Mucosa of stomach (tissue), 1 donor: ENCODE results near the gene PTK6.

Source experiments
- H3K27me3 ChIP-seq: one replicate; pipeline ENCODE4 v1.7.0; 2013; ENCODE audit warnings: mild to moderate bottlenecking, low read length; ENCODE audit not compliant: control insufficient read depth, insufficient read depth
- H3K36me3 ChIP-seq: one replicate; pipeline ENCODE4 v1.7.0; 2013; ENCODE audit warnings: low read length; ENCODE audit not compliant: control insufficient read depth, insufficient read depth
- H3K4me1 ChIP-seq: one replicate; pipeline ENCODE4 v1.7.0; 2013; ENCODE audit warnings: mild to moderate bottlenecking, low read length; ENCODE audit not compliant: control insufficient read depth, insufficient read depth
- H3K4me3 ChIP-seq: one replicate; pipeline ENCODE4 v1.7.0; 2013; ENCODE audit warnings: low read length
- H3K9ac ChIP-seq: one replicate; pipeline ENCODE4 v1.7.0; 2013; ENCODE audit warnings: mild to moderate bottlenecking, low read length, moderate library complexity
- H3K9me3 ChIP-seq: one replicate; pipeline ENCODE4 v1.7.0; 2013; ENCODE audit warnings: mild to moderate bottlenecking, low read length, moderate library complexity; ENCODE audit not compliant: control insufficient read depth
- donor health status: Pancreatic carcinoma.

The PTK6 gene

DNA sequence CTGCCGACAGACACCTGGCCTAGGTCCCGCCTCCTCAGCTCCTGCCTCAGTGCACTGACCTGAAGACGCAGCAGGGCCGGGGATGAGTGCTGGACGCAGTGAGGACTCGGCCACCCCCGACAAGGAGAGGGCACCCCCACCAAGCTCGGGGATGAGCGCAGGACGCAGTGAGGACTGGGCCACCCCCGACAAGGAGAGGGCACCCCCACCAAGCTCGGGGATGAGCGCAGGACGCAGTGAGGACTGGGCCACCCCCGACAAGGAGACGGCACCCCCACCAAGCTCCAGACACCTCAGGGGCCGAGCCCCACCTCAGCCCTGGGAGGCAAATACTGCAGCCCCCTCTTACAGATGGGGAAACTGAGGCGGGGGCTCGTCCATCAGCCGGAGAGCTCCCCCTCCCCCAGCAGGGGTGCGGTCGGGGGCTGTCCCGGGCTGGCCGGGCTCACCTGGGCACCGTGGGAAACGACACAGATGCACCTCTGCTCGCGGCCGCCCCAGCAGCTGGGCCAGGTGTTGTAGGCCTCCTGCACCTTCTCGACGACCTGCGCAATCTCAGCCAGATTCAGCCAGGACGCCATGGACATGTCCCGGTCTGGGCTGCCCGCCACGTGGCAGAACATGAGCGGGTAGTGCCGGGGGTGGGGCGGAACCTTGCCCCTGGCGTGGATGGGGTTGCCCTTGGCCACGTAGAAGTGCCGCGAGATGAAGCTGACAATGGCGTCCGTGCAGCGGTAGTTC, 29.4 kb upstream of the PTK6 start:
- no peak overlapping the region for H3K4me3 ChIP-seq
- no peaks in the 10 kb centered on the region for H3K27me3 ChIP-seq
- peaks cover 14% of the 10 kb centered on the region for H3K36me3 ChIP-seq
- H3K9ac ChIP-seq, result no peak overlapping the region
- H3K4me1 ChIP-seq, result no peaks in the 10 kb centered on the region
- H3K9me3 ChIP-seq, result no peaks in the 10 kb centered on the region

DNA sequence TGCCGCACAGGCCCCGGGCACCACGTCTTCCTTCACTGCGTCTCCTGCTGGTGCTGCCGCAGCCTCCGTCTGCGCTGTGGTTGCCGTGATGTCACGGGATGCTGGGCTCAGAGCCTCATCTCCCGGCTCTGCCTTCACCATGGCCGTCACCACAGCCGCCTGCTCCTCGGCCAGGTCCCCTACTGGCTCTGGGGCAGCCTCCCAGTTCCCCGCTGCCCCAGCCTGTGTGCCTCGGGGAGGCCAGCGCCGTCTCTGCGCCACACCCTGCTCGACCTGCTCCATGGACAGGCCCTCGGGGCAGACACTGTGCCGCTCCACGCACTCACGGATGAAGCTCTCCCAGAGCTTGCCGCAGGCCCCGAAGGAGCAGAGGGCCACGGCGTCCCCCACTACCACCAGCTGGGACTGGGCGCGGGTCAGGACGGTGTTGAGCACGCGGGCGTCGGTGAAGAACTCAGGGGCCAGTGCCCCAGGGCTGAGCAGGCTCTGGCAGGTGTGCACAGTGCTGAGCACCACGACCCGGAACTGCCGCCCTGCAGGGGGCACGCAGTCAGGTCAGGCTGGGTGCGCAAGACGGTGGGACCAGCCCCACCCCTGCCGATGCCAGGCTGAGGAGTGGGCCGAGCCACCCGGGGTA, 28.6 kb upstream of the PTK6 start:
- H3K36me3 ChIP-seq, result peaks cover 15% of the 10 kb centered on the region
- H3K4me1 ChIP-seq, result no peaks in the 10 kb centered on the region
- no peaks in the 10 kb centered on the region for H3K27me3 ChIP-seq
- no peaks in the 10 kb centered on the region for H3K9me3 ChIP-seq
- no peak overlapping the region for H3K4me3 ChIP-seq
- H3K9ac ChIP-seq, result no peak overlapping the region

DNA sequence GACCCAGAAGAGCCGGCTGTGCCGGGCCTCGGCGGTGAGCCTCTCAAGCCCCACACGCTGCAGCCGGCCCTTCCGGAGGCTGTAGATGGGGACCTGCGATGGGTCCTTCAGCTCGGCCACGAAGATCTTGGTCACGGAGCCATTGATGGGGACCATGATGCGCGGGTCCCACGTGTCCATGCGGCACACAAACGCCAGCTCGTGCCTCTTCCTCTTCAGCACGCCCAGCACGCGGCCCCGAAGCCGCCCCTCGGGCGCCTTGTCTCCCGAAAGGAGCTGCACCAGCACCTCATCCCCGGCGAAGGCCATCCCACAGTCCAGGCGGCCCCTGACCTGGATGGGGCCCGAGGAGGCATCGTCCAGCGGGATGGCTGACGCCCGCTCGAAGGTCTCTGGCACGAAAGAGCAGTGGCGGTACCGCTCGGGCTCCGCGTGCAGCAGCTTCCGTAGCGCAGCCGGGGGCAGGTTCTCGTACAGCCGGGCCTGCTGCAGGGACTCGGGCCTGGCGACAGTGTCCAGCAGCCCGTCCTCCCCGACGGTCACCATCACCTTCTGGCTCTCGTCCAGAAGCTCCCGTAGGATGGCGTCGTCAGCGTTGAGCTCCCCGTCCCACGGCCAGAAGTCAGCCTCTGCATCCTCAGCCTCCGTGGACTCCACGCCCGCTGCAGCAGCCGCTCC, 28.0 kb upstream of the PTK6 start:
- H3K36me3 ChIP-seq, result peaks cover 21% of the 10 kb centered on the region
- H3K9ac ChIP-seq, result no peak overlapping the region
- no peak overlapping the region for H3K4me3 ChIP-seq
- H3K9me3 ChIP-seq, result no peaks in the 10 kb centered on the region
- H3K27me3 ChIP-seq, result no peaks in the 10 kb centered on the region
- H3K4me1 ChIP-seq, result no peaks in the 10 kb centered on the region

DNA sequence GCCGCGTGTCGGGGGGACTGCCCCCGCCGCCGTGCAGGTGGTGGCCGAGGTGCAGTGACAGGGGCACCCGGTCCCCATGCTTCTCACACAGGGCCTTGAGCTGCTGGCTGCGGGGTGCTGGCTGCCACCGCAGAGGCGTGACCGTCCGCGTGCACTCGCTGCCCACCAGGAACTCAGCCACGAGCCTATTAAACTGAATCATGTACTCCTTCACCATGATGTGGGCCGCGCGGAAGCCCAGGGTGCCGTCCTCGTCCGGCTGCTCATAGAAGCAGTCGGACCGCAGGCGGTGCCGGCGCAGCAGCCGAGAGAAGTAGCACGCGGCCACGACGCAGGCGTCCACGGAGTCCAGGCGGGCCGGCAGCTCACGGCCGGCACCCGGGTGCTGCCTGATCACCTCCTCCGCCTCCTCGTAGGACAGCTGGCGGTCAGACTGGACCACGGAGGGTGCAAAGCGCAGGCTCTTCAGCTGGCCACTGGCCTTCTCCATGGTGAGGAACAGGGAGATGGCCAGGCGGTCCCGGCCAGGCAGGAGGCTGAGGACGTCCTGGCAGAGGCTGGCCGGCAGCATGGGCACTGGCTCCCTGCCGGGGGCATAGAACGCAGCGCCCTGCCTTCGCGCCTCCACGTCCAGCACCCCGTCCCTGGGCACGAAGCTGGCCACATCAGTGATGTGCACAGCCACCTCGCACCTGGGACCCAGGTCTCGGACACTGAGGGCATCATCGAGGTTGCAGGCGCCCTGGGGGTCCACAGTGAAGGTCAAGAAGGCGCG, 27.0 kb upstream of the PTK6 start:
- Histone ChIP-seq H3K27me3 (no peaks in the 10 kb centered on the region), H3K9me3 (no peaks in the 10 kb centered on the region), H3K9ac (no peak overlapping the region), H3K36me3 (peaks cover 21% of the 10 kb centered on the region), H3K4me3 (no peak overlapping the region), H3K4me1 (no peaks in the 10 kb centered on the region)

DNA sequence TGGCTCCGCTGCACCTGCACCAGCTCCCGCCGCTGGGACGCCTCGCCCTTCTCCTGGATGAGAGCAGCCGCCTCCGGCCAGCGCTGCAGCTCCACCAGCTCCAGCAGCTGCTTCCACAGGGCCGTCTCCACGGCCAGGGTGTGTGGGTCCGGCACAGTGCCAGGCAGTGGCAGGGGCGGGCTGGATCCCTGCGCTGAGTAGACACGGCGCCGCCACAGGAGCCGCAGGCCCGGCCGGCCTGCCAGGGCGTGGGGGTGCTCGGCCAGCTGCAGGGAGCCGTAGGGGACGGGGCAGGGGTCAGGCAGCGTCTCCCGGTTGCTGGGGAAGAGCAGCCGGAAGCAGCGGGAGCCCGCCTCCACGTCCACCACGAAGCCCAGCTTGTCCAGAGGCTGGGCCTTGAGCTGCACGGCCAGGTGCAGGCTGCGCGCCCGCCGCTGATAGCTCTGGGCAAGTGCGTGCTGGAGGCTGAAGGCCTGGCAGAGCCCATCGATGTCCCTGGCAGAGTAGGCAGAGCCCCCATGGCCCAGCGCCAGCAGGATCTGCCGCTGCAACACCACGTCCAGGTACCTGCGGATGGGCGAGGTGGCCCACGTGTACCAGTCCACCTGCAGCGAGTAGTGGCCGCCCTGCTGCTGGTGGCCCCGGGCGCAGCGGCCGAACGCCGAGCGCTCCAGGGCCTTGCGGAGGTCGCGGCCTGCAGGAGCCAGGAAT, 26.2 kb upstream of the PTK6 start:
- Histone ChIP-seq H3K9me3 (no peaks in the 10 kb centered on the region), H3K27me3 (no peaks in the 10 kb centered on the region), H3K9ac (no peak overlapping the region), H3K4me3 (no peak overlapping the region), H3K4me1 (no peaks in the 10 kb centered on the region), H3K36me3 (peaks cover 21% of the 10 kb centered on the region)

DNA sequence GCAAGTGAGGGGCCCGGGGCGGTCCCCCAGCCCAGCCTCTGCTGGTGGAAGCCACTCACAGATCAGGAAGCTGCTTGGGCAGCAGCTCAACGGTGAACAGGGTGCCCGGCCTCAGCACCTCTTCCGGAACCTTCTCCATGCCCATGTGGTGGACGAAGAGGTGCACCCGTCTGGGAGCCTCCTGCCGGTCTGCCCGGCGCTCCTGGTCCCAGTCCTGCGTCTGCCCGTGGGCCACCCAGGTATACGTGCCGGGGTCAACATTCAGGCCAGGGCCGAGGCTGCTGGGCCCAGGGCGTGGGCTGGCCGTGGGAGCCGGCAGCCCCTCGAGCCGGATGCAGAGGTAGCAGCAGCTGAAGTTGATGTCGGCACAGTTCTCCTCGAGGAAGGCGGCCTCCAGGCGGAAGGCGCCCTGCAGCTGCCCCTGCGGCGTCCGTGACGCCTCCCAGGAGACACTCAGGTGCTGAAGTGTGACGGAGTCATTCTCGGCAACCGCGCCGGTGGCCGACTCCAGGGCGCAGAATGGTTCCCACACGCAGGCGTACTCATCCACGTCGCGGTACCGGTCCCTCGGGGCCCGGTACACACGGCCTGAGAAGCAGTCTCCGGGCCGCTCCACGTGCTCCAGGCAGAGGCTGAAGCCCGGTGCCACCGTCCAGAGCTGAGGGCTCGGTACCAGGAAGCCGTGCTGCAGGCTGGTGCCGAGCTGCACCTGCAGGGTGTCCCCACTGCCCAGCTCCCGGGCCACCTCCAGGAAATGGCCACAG, 25.5 kb upstream of the PTK6 start:
- Histone ChIP-seq H3K36me3 (peaks cover 21% of the 10 kb centered on the region), H3K4me3 (no peak overlapping the region), H3K4me1 (no peaks in the 10 kb centered on the region), H3K27me3 (no peaks in the 10 kb centered on the region), H3K9me3 (no peaks in the 10 kb centered on the region), H3K9ac (no peak overlapping the region)

DNA sequence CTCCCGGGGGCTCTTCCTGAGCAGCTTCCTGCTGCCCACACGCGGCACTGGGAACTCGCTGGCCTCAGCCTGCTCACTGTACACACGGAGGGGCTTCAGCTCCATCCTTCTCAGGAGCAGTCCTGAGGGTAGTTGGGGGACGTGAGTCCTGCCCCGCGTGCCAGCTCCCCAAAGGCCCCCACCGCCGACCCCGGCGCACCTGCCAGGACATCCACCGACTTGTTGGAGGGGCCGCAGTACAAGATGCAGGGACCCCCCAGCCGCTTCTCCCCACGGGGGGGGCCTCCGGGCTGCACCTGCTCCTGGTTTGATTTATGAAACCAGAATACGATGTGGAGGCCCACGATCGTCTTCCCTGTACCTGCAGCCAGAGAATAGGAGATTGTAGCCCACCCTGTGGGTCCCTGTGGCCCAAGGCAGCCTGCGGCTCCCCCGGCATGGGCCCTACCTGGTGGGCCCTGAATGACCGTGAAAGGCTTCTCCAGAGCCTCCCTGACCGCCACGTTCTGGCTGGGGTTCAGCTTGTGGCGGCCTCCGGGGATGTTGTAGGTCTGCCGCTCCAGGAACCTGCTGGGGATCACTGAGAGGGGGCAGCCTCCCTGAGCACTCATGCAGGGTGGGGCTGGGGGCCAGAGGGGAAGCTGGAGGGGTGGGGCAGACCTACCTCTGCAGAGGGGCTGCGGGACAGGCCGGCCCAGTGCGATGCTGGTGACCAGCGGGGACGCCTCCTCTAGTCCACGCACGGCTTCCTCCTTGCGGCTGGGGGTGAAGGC, 24.6 kb upstream of the PTK6 start:
- H3K4me1 ChIP-seq, result no peaks in the 10 kb centered on the region
- H3K27me3 ChIP-seq, result no peaks in the 10 kb centered on the region
- H3K9ac ChIP-seq, result no peak overlapping the region
- H3K36me3 ChIP-seq, result peaks cover 21% of the 10 kb centered on the region
- no peak overlapping the region for H3K4me3 ChIP-seq
- H3K9me3 ChIP-seq, result no peaks in the 10 kb centered on the region

DNA sequence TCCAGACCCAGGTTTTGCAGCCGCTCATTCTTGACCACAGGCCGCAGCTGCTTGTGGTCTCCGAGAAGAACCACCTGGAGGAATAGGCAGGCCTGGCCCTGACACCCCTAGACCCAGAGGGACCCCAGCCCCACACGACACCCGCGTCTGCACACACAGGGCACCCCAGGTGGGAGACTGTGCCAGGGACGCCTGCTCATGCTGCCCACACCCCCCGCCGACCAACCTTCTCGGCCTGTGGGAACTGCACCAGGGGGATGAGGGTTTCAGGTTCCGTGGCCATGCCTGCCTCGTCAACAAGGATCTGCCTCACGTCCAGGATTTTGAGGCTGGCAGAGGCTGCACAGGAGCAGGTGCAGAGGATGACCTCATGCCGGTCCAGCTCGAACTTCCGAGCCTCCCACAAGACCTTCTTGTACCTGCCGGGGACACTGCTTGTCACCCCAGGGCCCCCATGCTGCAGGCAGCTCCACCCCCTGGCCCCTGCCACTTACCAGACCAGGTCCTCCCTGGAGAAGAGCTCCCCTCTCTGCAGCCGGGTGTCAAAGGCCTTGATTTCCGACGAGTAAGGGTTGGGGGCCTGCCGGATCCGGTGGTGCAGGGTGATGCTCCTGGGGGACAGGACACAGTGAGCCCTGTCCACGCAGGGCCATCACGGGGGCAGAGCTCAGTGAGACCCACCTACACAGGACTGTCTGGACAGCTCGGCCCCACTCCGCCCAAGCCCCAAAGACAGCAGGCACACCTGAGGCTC, 23.9 kb upstream of the PTK6 start:
- peaks cover 21% of the 10 kb centered on the region for H3K36me3 ChIP-seq
- H3K4me3 ChIP-seq, result no peak overlapping the region

DNA sequence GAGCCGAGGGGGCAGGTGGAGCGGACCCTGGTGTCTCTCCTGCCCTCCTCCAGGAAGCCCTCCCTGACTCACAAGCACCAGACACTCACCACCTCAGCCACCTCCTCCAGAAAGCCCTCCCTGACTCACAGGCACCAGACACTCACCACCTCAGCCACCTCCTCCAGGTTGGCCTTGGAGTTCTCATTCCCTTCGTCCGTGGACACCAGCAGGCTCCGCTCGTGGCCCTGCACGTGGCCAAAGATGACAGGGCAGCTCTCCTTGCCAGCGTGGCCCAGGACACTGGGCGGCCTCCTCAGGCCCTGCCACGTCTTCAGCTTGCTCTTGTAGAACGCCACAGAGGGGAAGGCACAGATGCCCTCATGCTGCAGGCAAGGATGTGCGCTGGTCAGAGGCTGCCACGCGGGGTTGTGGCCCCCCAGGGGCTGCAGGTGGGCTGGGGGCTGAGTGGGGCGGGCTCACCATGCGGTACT, 23.2 kb upstream of the PTK6 start:
- H3K9me3 ChIP-seq, result no peaks in the 10 kb centered on the region
- H3K27me3 ChIP-seq, result peaks cover 3% of the 10 kb centered on the region
- H3K4me1 ChIP-seq, result no peaks in the 10 kb centered on the region
- no peak overlapping the region for H3K9ac ChIP-seq
- H3K36me3 ChIP-seq, result peaks cover 21% of the 10 kb centered on the region
- H3K4me3 ChIP-seq, result no peak overlapping the region

More for the DNA sequence above, 23.9 kb upstream of the PTK6 start:
- Histone ChIP-seq H3K9me3 (no peaks in the 10 kb centered on the region), H3K4me1 (no peaks in the 10 kb centered on the region), H3K27me3 (no peaks in the 10 kb centered on the region), H3K9ac (no peak overlapping the region)
